Measurements from ENCODE around the gene CERS4. TPM values are rescaled to one million over a fixed set of nuclear protein-coding genes. Genes with fewer than 3 reads are reported as not detected.

CERS4 gene
- total and polyA plus RNA-seq, 2 donors (not counting 3 experiments of a cell fraction or from before 2014, with no cell fraction given), result 4.9 to 7.7 TPM

DNA sequence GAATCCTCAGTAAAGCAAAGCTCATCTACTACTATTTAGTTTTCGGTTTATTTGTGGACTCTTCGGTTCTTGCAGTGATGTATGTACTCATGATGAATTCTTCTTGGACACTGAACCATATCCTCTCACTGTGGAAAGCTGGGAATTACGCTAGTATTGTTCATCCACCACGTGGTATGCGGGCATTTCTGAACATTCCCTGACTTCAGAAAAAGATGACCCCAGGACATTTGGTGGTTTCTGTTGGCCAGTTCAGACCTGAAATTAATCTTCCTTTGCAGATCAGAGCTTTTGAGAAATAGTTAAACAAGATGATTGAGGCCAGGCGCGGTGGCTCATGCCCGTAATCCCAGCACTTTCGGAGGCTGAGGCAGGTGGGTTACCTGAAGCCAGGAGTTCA lies 34.5 kb upstream of the CERS4 start:
- no TSS peak for BruUV-seq (replicated peaks)
- Histone ChIP-seq H3K4me1 (ENCODE audit: control insufficient read depth, extremely low read depth, insufficient read depth, low read length) (no peaks in the 10 kb centered on the region), H3K36me3 (ENCODE audit: control insufficient read depth in 2 of 2, extremely low read depth in 1 of 2, insufficient read depth in 2 of 2, low read length in 2 of 2) (no peaks in the 10 kb centered on the region), H3K9ac (replicated peaks; ENCODE audit: extremely low read depth, insufficient read depth, low read length) (no peak overlapping the region), H3K9me1 (replicated peaks; ENCODE audit: control insufficient read depth, extremely low read depth, insufficient read depth, low read length) (no peaks in the 10 kb centered on the region), H4K20me1 (replicated peaks; ENCODE audit: control insufficient read depth, extremely low read depth, insufficient read depth, low read length) (no peaks in the 10 kb centered on the region), H3K27ac (ENCODE audit: insufficient read depth, low read depth, low read length) (no peak overlapping the region), H3K79me2 (ENCODE audit: control insufficient read depth, insufficient read depth, low read length) (no peaks in the 10 kb centered on the region), H3K9me3 (replicated peaks; ENCODE audit: control insufficient read depth, insufficient read depth, low read length) (no peaks in the 10 kb centered on the region), H3K27me3 (ENCODE audit: control insufficient read depth in 2 of 2, insufficient read depth in 2 of 2, low read length in 2 of 2) (no peaks in the 10 kb centered on the region), H3K4me2 (ENCODE audit: insufficient read depth, low read length) (no peak overlapping the region), H3K4me3 (replicated peaks in 1 of 3; ENCODE audit: insufficient read depth in 1 of 3, low read depth in 1 of 3, low read length in 3 of 3) (no peak overlapping the region), H2AFZ (ENCODE audit: low read depth, low read length) (no peak overlapping the region)
- dilution Hi-C loops (cut with MboI; ENCODE audit: extremely low pct_ligation_motif_present, low sequenced_read_pairs) (no loop called here), intact Hi-C loops (cut with micrococcal nuclease) (no loop called here)
- no peak for FAIRE-seq
- ChIA-PET POLR2A (no interaction called here), CTCF (interaction anchor here (1.1 kb wide), 1 partner anchor 16 kb away, joined by 3 read pairs; no protein-coding TSS in a partner anchor)
- no peak for TF ChIP-seq EZH2 (IDR thresholded peaks at IDR 0.05; ENCODE audit: borderline replicate concordance, low read depth, low read length, severe bottlenecking)
- TF ChIP-seq FOS (IDR thresholded peaks at IDR 0.05; ENCODE audit: borderline replicate concordance, insufficient read depth, low read length), result no peak
- TF ChIP-seq MYC (IDR thresholded peaks at IDR 0.05; ENCODE audit: low read depth, low read length), result no peak
- TF ChIP-seq, protein P1, sequence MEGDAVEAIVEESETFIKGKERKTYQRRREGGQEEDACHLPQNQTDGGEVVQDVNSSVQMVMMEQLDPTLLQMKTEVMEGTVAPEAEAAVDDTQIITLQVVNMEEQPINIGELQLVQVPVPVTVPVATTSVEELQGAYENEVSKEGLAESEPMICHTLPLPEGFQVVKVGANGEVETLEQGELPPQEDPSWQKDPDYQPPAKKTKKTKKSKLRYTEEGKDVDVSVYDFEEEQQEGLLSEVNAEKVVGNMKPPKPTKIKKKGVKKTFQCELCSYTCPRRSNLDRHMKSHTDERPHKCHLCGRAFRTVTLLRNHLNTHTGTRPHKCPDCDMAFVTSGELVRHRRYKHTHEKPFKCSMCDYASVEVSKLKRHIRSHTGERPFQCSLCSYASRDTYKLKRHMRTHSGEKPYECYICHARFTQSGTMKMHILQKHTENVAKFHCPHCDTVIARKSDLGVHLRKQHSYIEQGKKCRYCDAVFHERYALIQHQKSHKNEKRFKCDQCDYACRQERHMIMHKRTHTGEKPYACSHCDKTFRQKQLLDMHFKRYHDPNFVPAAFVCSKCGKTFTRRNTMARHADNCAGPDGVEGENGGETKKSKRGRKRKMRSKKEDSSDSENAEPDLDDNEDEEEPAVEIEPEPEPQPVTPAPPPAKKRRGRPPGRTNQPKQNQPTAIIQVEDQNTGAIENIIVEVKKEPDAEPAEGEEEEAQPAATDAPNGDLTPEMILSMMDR (IDR thresholded peaks at IDR 0.05; ENCODE audit: extremely low read depth in 1 of 2, insufficient read depth in 1 of 2, low read depth in 1 of 2, low read length in 2 of 2), result no peak
- no peak for TF ChIP-seq POLR2A (IDR thresholded peaks at IDR 0.05; ENCODE audit: low read depth, low read length)
- TF ChIP-seq JUN (IDR thresholded peaks at IDR 0.05; ENCODE audit: borderline replicate concordance, insufficient read depth, insufficient read length, low read depth), result no peak
- no peak for TF ChIP-seq GATA2 (IDR thresholded peaks at IDR 0.05; ENCODE audit: insufficient read depth, insufficient read length, low read depth, low read length)
- TF ChIP-seq, protein P2, sequence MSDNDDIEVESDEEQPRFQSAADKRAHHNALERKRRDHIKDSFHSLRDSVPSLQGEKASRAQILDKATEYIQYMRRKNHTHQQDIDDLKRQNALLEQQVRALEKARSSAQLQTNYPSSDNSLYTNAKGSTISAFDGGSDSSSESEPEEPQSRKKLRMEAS (IDR thresholded peaks at IDR 0.05; ENCODE audit: insufficient read depth, insufficient read length), result no peak
- TF ChIP-seq POLR2AphosphoS5 (IDR thresholded peaks at IDR 0.05; ENCODE audit: insufficient read depth, low read depth, low read length), result no peak
- no peak for DNase-seq (ENCODE audit: low read depth, low spot score)
